ENCODE results near the gene NTM.

- no peak for TF ChIP-seq FOXM1 (IDR thresholded peaks at IDR 0.05; ENCODE audit: borderline replicate concordance)
- no peak for TF ChIP-seq BHLHE40 (IDR thresholded peaks at IDR 0.05; ENCODE audit: borderline replicate concordance)
- no peak for TF ChIP-seq SP1 (IDR thresholded peaks at IDR 0.05)
- TF ChIP-seq ARNT (IDR thresholded peaks at IDR 0.05) = no peak
- TF ChIP-seq TARDBP (IDR thresholded peaks at IDR 0.05) = no peak
- TF ChIP-seq SUZ12 (IDR thresholded peaks at IDR 0.05) = no peak
- TF ChIP-seq ZNF384 (IDR thresholded peaks at IDR 0.05) = no peak
These were observed 674.7 kb downstream of the NTM start for GRCh38 chr11:132045107-132045506.
